Right lobe of liver (tissue), 4 donors: ENCODE data around the gene TCF4.

Source experiments
- POLR2A ChIP-seq: fragments of 450-650 bp; IDR thresholded peaks from one replicate; pipeline ENCODE4 v1.6.1; 2017; ENCODE audit warnings: antibody characterized with exemption, mild to moderate bottlenecking
- TF ChIP-seq, protein P1 (sequence below), 4 donors: fragments of 200-600 bp in 3 of 4; fragments of 450-650 bp in 1 of 4; IDR thresholded peaks; one replicate each; pipeline versions ENCODE4 v1.5.1 to v1.8.0; 2016 to 2022; ENCODE audit warnings: antibody characterized with exemption in 4 of 4, mild to moderate bottlenecking in 2 of 4
- donor health status: DM: no; HTN: no; CAD: no.
- donor health status: DM: no; HTN: no; CAD: no.
- donor health status: DM: no; HTN: yes; CAD: no.

DNA sequence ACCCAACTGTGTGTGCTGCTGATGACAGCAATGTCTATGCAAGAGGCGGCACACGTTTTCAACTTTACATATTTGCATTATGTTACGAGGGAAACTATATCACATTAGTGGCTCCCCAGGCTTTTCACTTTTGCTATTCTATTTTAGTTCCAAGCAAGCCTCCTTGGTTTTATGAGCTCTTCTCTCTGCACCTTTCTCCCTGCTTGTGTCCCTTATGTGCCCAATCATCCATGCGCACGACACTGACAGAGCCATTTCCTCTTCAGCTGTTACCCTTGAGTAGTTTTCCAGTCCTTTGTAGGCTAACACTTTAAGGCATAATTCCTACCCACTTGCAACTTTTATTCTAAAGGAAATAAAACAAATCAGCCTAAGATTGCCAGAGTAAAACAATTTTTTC, 154.3 kb downstream of the TCF4 start:
- TF ChIP-seq POLR2A: no peak
- TF ChIP-seq, protein P1, sequence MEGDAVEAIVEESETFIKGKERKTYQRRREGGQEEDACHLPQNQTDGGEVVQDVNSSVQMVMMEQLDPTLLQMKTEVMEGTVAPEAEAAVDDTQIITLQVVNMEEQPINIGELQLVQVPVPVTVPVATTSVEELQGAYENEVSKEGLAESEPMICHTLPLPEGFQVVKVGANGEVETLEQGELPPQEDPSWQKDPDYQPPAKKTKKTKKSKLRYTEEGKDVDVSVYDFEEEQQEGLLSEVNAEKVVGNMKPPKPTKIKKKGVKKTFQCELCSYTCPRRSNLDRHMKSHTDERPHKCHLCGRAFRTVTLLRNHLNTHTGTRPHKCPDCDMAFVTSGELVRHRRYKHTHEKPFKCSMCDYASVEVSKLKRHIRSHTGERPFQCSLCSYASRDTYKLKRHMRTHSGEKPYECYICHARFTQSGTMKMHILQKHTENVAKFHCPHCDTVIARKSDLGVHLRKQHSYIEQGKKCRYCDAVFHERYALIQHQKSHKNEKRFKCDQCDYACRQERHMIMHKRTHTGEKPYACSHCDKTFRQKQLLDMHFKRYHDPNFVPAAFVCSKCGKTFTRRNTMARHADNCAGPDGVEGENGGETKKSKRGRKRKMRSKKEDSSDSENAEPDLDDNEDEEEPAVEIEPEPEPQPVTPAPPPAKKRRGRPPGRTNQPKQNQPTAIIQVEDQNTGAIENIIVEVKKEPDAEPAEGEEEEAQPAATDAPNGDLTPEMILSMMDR (IDR thresholded peaks at IDR 0.05): no peak
